GM18858 (cell line): ENCODE results near the gene SLC13A3.

Experiments used
- ATAC-seq: cut with Tn5 transposase; IDR thresholded peaks from one replicate; pipeline ENCODE4 v1.9.1; 2021; ENCODE audit not compliant: unreplicated experiment

Gene SLC13A3

DNA sequence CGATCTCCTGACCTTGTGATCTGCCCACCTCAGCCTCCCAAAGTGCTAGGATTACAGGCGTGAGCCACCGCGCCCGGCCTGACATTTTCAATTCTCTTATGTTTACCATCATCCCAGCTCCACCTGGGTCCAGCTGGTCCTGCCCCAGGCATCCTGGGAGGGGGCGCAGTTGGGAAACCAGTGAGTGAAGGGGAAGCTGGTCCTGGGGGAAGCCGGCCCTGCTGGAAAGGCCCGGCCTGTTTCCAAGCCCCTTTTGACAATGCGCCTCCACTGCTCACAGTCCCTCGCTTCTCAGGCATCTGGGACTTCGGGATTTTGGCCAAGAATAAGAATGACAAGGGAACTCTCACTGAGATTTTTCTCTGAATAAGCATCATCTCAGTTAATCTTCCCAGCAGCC, 14.2 kb downstream of the SLC13A3 start:
- no peak for ATAC-seq

GRCh38 chr20:46636514-46636913, 14.7 kb downstream of the SLC13A3 start:
- ATAC-seq = no peak

- no peak for ATAC-seq
Observed at GRCh38 chr20:46635514-46636136, 15.6 kb downstream of the SLC13A3 start.

- no peak for ATAC-seq
Observed at GRCh38 chr20:46634528-46634927, 16.7 kb downstream of the SLC13A3 start.

DNA sequence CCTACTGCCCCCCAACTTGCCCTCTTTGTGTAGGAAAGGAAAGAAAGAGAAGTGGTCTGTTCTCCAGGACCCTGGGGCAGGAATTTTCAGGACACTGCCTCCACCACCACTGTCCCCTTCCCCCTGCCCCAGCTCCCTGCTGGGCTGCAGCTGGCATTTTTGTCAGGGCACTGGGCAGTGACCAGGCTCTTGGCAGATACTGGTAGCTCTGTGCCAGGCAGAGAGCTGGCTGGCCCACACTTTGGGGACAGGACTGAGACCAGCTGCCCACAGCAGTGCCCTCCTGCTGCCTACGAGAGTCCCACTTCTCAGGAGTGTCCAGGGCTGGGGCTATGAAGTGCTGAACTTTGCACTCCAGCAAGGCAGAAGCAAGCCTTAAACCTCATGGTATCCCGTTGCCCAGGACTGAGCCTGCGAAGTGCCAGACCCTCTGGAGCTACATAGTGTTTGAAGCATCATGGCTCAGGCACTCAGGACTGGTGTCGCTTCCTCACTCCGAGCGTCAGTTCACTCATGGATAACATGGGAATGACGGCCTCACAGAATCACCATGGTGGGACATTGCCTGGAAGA, 19.3 kb downstream of the SLC13A3 start:
- ATAC-seq = no peak

DNA sequence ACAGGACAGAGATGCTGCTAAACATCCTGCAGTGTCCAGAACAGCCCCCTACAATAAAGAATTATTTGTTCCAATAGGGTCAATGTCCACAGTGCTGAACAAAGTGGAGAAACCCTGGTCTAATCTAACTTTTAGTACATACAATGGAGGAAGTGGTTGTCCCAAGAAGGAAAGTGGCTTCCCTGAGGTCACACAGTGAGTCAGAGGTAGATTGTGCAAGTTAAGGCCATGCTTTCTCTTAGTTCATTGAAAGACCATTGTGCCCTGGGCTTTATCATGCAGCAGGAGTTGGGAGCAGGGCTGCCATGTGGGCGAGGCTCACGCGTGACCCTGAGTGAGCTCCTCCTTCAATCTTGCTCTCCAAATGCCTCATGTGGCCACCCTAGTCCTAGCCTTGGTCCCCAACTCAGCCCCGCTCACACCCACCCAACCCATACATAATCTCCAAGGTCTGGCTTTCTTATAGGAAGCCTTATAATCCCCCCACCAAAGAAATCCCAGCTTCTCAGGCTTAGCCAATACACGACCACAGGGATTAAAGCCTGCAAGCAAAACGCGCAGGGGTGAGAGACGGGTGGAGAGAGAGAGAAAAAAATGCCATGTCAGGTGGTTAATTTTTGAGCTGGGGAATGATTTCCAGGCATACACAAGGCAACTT, 19.9 kb downstream of the SLC13A3 start:
- ATAC-seq = no peak

GRCh38 chr20:46630306-46630705, 21.0 kb downstream of the SLC13A3 start:
- ATAC-seq = no peak

DNA sequence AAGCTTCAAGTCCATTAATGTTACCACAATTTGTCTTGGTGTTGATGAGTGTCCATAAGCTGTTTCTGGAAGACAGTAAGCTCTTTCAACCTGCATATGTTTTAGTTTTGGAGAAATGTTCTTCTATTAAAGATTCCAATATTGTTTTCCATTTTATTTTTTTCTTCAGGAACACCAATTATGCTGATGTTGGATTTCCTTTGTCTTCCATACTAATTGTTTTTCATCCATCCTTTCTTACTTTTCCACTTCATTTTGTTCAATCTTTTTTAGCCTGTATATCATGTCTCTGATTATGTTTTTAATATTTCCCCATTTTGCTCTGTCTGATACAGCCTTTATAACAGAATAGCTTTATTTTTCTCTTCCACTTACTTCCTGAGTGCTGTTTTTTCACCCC, 21.9 kb downstream of the SLC13A3 start:
- no peak for ATAC-seq

- no peak for ATAC-seq
Observed at GRCh38 chr20:46627234-46627633, 24.0 kb downstream of the SLC13A3 start.

GRCh38 chr20:46626758-46627157, 24.5 kb downstream of the SLC13A3 start:
- ATAC-seq = no peak

GRCh38 chr20:46625875-46626373, 25.3 kb downstream of the SLC13A3 start:
- ATAC-seq = no peak

DNA sequence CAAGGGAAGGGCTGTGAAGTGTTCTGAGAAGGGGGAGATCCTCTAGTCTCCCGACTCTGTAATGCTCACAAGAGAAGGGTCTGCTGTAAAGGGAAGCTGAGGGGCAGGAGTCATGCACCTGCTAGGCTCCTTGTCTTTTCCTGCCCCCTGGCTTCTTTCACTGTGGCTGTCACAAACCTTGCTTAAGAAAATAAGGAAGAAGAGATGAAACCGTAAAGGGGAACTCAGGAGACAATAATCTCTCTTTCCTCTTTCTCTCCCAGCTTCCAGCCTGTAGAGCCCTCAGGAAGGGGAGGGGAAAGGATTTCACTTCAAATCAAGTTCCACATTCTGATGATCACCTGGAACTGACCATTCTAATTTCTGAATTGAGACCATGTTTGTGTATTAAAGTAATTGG, 26.3 kb downstream of the SLC13A3 start:
- ATAC-seq = no peak

DNA sequence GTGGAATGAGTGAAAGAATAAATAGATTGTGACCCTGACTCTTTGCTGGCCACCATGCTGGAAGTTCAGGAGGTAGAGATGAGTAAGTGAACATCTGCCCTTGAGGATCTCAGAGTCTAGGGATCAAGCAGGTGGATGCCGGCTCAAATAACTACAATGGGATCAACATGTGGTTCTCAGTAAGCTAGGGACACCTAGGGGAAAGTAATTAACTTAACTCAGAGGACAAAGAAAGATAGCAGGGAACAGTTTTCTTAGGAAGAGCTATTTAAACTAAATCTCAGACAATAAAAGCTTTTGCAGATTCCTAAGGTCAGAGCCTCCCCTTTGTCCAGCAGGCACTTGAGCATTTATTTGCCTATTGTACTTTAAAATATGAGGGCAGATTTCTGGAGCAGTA, 29.1 kb downstream of the SLC13A3 start:
- ATAC-seq = no peak

DNA sequence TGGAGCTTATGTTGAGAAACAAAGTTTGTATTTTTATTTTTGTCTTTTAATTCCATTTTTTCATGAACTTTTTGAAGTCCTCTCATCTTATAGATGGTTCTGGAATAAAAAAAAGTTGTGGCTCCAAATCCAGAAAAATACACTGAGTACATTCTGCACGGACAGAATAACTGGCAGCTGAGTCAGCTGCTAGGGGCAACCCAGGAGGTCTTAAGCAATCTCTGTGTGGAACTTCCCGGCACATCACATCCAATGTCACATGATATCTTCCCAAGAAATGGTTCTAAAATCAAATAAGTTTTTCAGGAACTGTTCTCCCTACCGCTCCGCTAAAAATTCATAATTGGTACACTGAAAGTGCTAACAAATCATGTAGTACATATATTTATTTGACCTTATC, 29.8 kb downstream of the SLC13A3 start:
- ATAC-seq = no peak

- no peak for ATAC-seq
Observed at GRCh38 chr20:46619445-46619844, 31.8 kb downstream of the SLC13A3 start.

- no peak for ATAC-seq
Observed at GRCh38 chr20:46618316-46619100, 32.8 kb downstream of the SLC13A3 start.

- no peak for ATAC-seq
Observed at GRCh38 chr20:46614503-46614902, 36.8 kb downstream of the SLC13A3 start.

- no peak for ATAC-seq
Observed at GRCh38 chr20:46610145-46610544, 41.1 kb downstream of the SLC13A3 start.

DNA sequence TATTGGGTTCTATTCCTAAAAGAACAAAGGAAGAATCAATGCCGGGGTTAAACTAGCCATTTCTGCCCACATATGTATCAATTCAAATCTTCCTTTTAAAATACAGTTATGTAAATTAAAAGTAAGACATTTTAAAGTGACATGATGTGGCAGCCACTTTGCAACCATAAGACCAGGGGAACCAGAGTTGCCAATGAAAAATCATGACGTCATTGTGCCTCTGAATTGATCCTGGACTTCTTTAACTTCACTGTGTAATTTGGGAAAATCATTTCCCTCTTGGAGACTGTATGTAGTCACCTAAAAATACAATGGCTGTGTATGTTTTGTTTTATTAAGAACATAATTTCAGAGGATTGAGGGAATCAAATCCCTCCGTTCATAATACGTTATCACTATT, 42.2 kb downstream of the SLC13A3 start:
- ATAC-seq = no peak

- no peak for ATAC-seq
Observed at GRCh38 chr20:46607849-46608497, 43.3 kb downstream of the SLC13A3 start.

DNA sequence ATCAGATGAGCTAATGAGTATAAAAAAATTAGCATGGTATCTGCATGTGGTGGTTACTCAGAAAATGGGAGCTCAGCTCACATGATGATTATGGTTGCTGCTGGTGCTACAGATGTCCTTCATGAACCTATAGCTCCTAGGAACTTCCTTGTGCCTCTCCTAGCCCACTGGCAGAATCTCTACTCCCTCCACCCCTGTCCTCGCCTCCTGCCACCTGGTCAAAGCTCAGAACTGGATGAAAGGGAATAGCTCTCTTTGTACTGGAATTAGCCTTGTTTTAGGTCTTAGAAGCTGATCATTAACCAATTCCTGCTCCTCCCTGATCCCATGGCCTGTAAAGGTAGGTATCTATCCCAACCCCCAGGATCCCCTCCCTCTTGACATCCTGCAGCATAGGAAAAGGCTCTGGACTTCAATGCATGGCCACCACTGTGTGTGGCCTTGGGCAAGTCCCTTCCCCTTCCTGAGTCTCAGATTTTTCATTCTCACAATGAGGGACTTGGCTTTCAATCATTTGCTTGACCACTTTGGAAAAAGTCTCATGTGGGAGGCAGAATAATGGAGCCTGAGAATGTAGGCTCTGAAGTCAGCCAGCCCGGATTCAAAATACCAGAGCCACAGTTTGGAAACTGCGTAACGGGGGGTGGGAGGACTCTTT, 43.9 kb downstream of the SLC13A3 start:
- no peak for ATAC-seq
